GM21423 (cell line): ENCODE results near the gene ORM2.

Experiments used
- ATAC-seq: cut with Tn5 transposase; IDR thresholded peaks from one replicate; pipeline ENCODE4 v1.9.1; 2021; ENCODE audit warnings: mild to moderate bottlenecking, moderate library complexity; ENCODE audit not compliant: unreplicated experiment

The ORM2 gene

GRCh38 chr9:114348261-114348905 is 18.7 kb downstream of the ORM2 start:
- ATAC-seq = no peak

- ATAC-seq = peak; percentile 94
Observed at GRCh38 chr9:114348906-114349482, 19.3 kb downstream of the ORM2 start.

- ATAC-seq = no peak
Observed at GRCh38 chr9:114349713-114350480, 20.2 kb downstream of the ORM2 start.

GRCh38 chr9:114350636-114351401 is 21.1 kb downstream of the ORM2 start:
- no peak for ATAC-seq

GRCh38 chr9:114351932-114352331 is 22.3 kb downstream of the ORM2 start:
- no peak for ATAC-seq

- no peak for ATAC-seq
Observed at GRCh38 chr9:114355821-114356220, 26.2 kb downstream of the ORM2 start.

GRCh38 chr9:114356792-114357191 is 27.1 kb downstream of the ORM2 start:
- no peak for ATAC-seq

GRCh38 chr9:114357360-114357759 is 27.7 kb downstream of the ORM2 start:
- ATAC-seq = no peak

- ATAC-seq = no peak
Observed at GRCh38 chr9:114357911-114358328, 28.3 kb downstream of the ORM2 start.

GRCh38 chr9:114359801-114360200 is 30.1 kb downstream of the ORM2 start:
- no peak for ATAC-seq

GRCh38 chr9:114361542-114361941 is 31.9 kb downstream of the ORM2 start:
- ATAC-seq = no peak

GRCh38 chr9:114362394-114362793 is 32.7 kb downstream of the ORM2 start:
- no peak for ATAC-seq

- ATAC-seq = no peak
Observed at GRCh38 chr9:114363424-114363823, 33.8 kb downstream of the ORM2 start.

GRCh38 chr9:114364134-114365041 is 34.7 kb downstream of the ORM2 start:
- ATAC-seq = no peak

GRCh38 chr9:114365194-114365593 is 35.5 kb downstream of the ORM2 start:
- ATAC-seq = no peak

GRCh38 chr9:114366334-114367128 is 36.9 kb downstream of the ORM2 start:
- peak; percentile 49 for ATAC-seq

GRCh38 chr9:114367366-114367765 is 37.7 kb downstream of the ORM2 start:
- no peak for ATAC-seq

- no peak for ATAC-seq
Observed at GRCh38 chr9:114367772-114368569, 38.3 kb downstream of the ORM2 start.
